Activated T-cell treated with anti-CD3 and anti-CD28 coated beads, Interleukin-2, amount 50 U/mL, for 72 hours (primary cell): Measurements from ENCODE around the gene RABEP1. TPM values are rescaled to one million over a fixed set of nuclear protein-coding genes. Genes with fewer than 3 reads are reported as not detected.
A peak's percentile ranks its signal among the peaks of the same experiment; 100 is the strongest.

Source experiments
- ATAC-seq, 2 donors: fragments of 150-1000 bp; cut with Tn5 transposase; replicated peaks in 1 of 2; 2 replicates each; pipeline ENCODE4 v1.10.0; 2021; ENCODE audit warnings: moderate library complexity in 2 of 2, mild to moderate bottlenecking in 1 of 2
- DNase-seq, 2 donors: peaks; one replicate each; pipeline ENCODE4 v3.0.0; 2021 to 2022; ENCODE audit warnings: mixed read lengths in 1 of 2
- H3K27ac Mint-ChIP-seq: one replicate; pipeline ENCODE4 v1.8.0; 2022; ENCODE audit warnings: mild to moderate bottlenecking, moderate library complexity, mixed read lengths
- H3K27me3 Mint-ChIP-seq: one replicate; pipeline ENCODE4 v1.8.0; 2022; ENCODE audit warnings: low read depth, mixed read lengths
- H3K36me3 Mint-ChIP-seq, 2 donors: one replicate each; pipeline ENCODE4 v1.8.0; 2022; ENCODE audit warnings: mixed read lengths in 2 of 2, mild to moderate bottlenecking in 1 of 2; ENCODE audit not compliant: insufficient read depth in 2 of 2
- H3K4me1 Mint-ChIP-seq: one replicate; pipeline ENCODE4 v1.8.0; 2022; ENCODE audit warnings: low read depth, mixed read lengths
- H3K4me3 Mint-ChIP-seq, 2 donors: one replicate each; pipeline ENCODE4 v1.8.0; 2022; ENCODE audit warnings: mild to moderate bottlenecking in 2 of 2, mixed read lengths in 2 of 2, moderate library complexity in 2 of 2
- H3K9me3 Mint-ChIP-seq, 2 donors: one replicate each; pipeline ENCODE4 v1.8.0; 2022; ENCODE audit warnings: mixed read lengths in 2 of 2
- total RNA-seq, 2 donors: library from RNA; stranded (reverse); gene quantifications; one replicate each; pipeline ENCODE4 v1.2.3, GENCODE V29; 2022

RABEP1 gene
- total RNA-seq, 2 donors from 2014 or later = 39.1 to 43.2 TPM

DNA sequence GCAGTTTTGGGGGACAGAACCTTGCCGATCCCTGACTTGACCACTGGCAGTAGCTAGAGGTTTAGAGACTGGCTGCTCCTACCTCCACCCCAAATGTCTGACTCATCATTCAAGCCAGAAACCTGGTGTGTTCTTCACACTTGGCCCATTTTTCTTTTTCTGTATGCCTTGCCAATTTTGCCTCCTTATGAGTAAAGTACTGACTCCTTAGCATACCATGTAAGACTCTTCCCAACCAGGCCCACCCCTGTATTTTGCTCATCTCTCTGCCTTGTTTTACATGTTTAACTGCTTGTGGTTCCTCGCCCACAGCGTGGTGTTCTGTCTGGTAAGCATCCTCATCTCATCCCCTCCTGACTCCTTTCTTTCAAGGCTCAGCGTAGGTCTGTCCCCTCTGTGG lies 99.5 kb downstream of the RABEP1 start:
- peak overlapping the region; percentile 3 for H3K27ac Mint-ChIP-seq
- H3K4me3 Mint-ChIP-seq = no peak overlapping the region
- DNase-seq (no peak), ATAC-seq (peak; percentile 26 to 29)
- H3K9me3 Mint-ChIP-seq = no peaks in the 10 kb centered on the region
- peaks cover 6 to 43% of the 10 kb centered on the region in 2 donors for H3K36me3 Mint-ChIP-seq
- H3K27me3 Mint-ChIP-seq = no peaks in the 10 kb centered on the region
- H3K4me1 Mint-ChIP-seq = peaks cover 10% of the 10 kb centered on the region

DNA sequence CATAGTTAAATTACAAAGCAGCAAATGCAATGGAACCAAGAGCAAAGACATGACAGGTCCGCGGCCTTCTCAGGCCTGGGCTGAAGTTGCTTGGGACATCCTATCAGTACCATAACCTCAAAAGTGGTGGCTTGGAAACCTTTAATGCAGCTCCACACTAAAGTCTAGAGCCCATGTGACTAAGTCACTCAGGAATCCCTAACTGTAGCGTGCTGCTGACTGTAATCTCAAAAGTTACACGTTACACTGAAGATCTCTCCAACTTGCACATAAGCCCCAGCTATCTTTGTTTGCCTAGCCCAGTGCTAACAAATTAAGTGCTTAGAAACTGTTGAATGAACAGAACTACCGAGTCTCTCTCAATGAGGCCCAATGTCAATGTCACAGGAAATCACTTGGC lies 109.6 kb downstream of the RABEP1 start:
- peaks cover 15 to 47% of the 10 kb centered on the region in 2 donors for H3K36me3 Mint-ChIP-seq
- H3K4me1 Mint-ChIP-seq = no peaks in the 10 kb centered on the region
- H3K27ac Mint-ChIP-seq = no peak overlapping the region
- no peak for ATAC-seq
- no peaks in the 10 kb centered on the region for H3K9me3 Mint-ChIP-seq
- no peak for DNase-seq
- H3K27me3 Mint-ChIP-seq = no peaks in the 10 kb centered on the region
- H3K4me3 Mint-ChIP-seq = no peak overlapping the region

DNA sequence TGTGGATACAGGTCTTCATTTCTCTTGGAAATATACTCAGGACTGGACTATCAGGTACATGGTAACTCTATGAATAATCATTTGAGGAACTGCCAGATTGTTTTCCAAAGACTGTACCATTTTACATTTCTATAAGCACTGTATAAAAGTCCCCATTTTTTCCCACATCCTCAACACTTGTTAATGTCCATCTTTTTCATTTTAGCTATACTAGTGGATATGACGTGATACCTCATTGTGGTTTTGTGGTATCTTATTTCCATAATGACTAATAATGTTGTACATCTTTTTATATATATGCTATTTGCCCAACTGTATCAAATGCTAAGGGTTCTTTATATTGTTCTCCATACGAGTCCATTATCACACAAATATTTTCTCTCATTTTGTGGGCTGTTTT lies 114.5 kb downstream of the RABEP1 start:
- Mint-ChIP-seq H3K36me3 (peaks cover 18 to 47% of the 10 kb centered on the region in 2 donors), H3K9me3 (no peaks in the 10 kb centered on the region), H3K27ac (peak overlapping the region; percentile 31), H3K4me1 (no peaks in the 10 kb centered on the region), H3K4me3 (no peak overlapping the region), H3K27me3 (no peaks in the 10 kb centered on the region)
- no peak for DNase-seq
- peak; percentile 39 to 53 for ATAC-seq

DNA sequence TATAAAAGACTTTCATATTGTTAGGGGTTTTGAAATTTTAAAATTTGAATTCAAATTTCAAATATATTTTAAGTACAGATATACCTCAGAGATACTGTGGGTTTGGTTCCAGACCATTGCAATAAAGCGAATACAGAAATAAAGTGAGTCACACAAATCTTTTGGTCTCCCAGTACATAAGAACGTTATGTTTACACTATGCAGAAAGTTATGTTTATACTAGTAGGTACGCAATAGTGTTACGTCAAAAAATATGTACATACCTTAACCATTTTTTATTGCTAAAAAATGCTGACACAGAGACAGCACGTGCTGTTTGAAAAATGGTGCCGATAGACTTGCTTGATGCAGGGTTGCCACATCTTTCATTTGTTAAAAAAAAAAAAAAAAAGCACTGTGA lies 117.7 kb downstream of the RABEP1 start:
- no peak overlapping the region for H3K27ac Mint-ChIP-seq
- no peak overlapping the region for H3K4me3 Mint-ChIP-seq
- H3K36me3 Mint-ChIP-seq = peaks cover 13 to 50% of the 10 kb centered on the region in 2 donors
- no peaks in the 10 kb centered on the region for H3K27me3 Mint-ChIP-seq
- H3K9me3 Mint-ChIP-seq = no peaks in the 10 kb centered on the region
- DNase-seq (no peak), ATAC-seq (no peak)
- no peaks in the 10 kb centered on the region for H3K4me1 Mint-ChIP-seq

DNA sequence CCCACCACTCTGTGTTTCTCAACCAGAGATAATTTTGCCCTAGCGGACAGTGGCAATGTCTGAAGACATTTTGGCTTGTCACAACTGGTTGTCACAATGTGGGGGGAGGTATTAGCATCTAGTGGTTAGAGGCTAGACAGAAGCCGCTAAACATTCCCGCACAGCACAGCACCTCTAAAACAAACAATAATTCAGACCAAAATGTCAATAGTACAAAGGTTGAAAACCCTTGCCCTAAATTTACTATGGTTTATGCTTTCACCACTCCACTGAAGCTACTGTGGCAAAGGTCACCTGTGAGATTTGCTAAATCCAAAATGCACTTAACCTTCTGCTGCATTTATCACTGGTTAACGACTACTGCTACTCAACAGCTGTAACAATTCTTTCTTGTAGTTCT lies 123.3 kb downstream of the RABEP1 start:
- Mint-ChIP-seq H3K27me3 (no peaks in the 10 kb centered on the region), H3K9me3 (no peaks in the 10 kb centered on the region), H3K4me3 (no peak overlapping the region), H3K36me3 (peaks cover 12 to 27% of the 10 kb centered on the region in 2 donors), H3K27ac (no peak overlapping the region), H3K4me1 (peaks cover 8% of the 10 kb centered on the region)
- DNase-seq (no peak), ATAC-seq (no peak)

DNA sequence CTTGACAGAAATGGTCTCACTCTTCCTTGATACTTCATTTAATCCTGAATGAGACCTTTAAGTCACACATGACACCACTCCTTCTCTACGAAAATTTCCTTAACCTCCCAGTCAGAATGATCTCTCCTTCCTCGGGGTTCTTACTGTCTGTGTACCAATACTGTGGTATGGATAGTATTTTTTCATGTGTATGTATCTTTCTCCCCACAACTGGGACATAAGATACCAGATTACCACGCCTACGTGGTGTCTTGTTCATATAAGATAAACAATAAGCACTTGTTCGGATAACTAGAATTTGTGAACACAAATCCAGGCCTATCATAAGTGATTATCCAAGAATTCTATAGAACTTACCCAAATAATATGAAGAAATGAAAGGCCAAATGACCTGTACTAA lies 126.1 kb downstream of the RABEP1 start:
- no peaks in the 10 kb centered on the region for H3K27me3 Mint-ChIP-seq
- peaks cover 31% of the 10 kb centered on the region for H3K4me1 Mint-ChIP-seq
- ATAC-seq (no peak), DNase-seq (no peak)
- peak overlapping the region; percentile 10 for H3K27ac Mint-ChIP-seq
- no peaks in the 10 kb centered on the region for H3K9me3 Mint-ChIP-seq
- H3K4me3 Mint-ChIP-seq = no peak overlapping the region
- peaks cover 21 to 43% of the 10 kb centered on the region in 2 donors for H3K36me3 Mint-ChIP-seq

DNA sequence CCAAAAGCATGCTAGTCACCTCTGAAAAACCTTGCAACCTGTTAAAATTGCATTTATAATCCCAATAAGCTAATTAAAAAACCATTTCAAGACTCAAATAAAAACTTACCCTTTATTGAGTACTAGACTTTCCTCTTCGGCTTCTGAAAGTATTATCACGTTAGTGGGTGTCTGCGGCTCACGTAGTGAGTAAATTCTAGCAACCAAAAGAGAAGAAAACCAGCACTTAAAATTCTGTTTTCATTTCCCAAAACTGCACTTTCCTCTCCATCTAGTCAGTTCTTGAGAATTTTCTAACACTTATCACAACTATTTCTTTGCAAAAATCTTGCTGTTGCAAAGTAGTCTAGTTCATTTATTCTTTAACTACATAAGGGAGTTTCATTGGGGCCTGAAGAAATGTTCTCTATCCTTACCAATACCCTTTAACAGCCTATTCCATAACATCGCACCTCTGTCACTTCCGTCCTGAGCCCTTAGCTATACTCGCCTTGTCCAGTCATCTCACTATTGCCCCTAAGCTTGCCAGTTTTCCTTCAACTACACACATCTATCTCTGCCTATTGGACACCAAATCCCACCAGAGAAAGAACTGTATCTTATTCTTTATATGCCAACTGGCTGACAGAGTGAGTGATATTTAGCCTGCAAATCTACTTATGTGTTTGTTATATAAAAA lies 128.6 kb downstream of the RABEP1 start:
- peak; percentile 29 to 68 for ATAC-seq
- no peak for DNase-seq
- Mint-ChIP-seq H3K9me3 (no peaks in the 10 kb centered on the region), H3K4me3 (peak overlapping the region; percentile 0 to 83), H3K4me1 (peaks cover 47% of the 10 kb centered on the region), H3K36me3 (peaks cover 28 to 43% of the 10 kb centered on the region in 2 donors), H3K27ac (peak overlapping the region; percentile 11), H3K27me3 (no peaks in the 10 kb centered on the region)

DNA sequence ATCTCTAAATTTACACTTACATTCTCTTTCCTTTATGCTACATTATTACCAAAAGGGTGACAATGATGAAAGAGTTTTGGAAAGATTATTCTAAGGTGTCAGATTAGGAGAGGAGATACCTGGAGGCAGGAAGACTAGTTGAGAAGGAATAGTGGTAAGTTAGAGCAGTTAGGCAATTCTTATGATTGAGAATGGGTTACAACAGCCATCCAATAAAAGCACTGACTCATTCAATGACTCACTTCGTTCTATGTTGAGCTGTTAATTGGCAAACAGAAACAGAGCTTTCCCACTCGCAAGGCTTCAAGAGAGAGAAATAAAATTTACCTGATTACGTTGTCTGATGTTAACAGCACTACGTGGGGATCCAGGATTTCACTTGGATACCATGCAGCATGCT lies 131.6 kb downstream of the RABEP1 start:
- Mint-ChIP-seq H3K27ac (peak overlapping the region; percentile 95), H3K9me3 (no peaks in the 10 kb centered on the region), H3K4me3 (peak overlapping the region; percentile 14 to 53), H3K27me3 (no peaks in the 10 kb centered on the region), H3K4me1 (peaks cover 72% of the 10 kb centered on the region), H3K36me3 (peaks cover 27 to 50% of the 10 kb centered on the region in 2 donors)
- ATAC-seq (peak; percentile 86 to 88), DNase-seq (no peak)

DNA sequence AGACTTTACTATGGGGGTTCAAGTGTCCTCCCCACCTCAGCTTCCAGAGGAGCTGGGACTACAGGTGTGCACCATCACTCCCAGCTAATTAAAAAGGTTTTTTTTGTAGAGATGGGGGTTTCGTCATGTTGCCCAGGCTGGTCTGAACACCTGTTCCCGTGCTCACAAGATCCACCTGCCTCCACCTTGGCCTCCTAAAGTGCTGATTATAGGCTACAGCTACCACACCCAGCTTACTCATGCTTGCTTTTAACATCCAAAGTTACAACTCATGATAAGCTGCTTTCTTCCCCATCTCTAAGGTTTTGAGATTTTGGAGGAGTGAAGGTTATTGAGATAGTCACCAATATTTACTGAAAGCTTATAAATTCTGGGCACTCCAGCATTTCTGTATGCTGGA lies 134.8 kb downstream of the RABEP1 start:
- Mint-ChIP-seq H3K27me3 (no peaks in the 10 kb centered on the region), H3K4me1 (peaks cover 74% of the 10 kb centered on the region), H3K27ac (no peak overlapping the region), H3K9me3 (no peaks in the 10 kb centered on the region), H3K36me3 (peaks cover 23 to 36% of the 10 kb centered on the region in 2 donors), H3K4me3 (peak overlapping the region; percentile 64 to 71)
- DNase-seq = no peak
- no peak for ATAC-seq

DNA sequence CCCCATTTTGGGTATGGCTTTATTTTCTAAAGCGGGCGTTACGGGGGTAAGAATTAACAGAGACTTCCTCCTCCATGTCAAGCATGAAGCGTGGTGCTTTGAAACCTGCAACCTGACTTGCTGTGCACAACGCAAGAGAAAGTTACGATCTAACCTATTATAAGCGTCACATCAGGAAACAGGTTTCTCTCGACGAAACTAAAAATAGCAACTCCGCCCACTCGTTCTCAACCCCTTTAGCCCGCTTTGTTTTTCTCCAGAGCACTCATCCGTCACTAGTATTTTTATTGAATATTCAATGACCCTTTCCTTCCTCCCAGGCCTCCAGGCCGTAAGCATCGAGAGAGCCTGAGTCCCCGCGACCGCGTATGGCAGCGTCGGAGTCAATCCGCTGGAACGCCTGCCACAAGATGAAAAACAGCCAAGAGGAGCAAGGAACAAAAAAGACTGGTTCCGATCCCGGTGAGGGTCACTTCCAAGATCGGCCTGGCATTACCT lies 136.8 kb downstream of the RABEP1 start:
- H3K9me3 Mint-ChIP-seq = no peaks in the 10 kb centered on the region
- peaks cover 64% of the 10 kb centered on the region for H3K4me1 Mint-ChIP-seq
- ATAC-seq (peak; percentile 36 to 37), DNase-seq (peak; percentile 66 to 67)
- peak overlapping the region; percentile 96 for H3K27ac Mint-ChIP-seq
- H3K36me3 Mint-ChIP-seq = peaks cover 11 to 23% of the 10 kb centered on the region in 2 donors
- H3K4me3 Mint-ChIP-seq = peak overlapping the region; percentile 96 to 97
- no peaks in the 10 kb centered on the region for H3K27me3 Mint-ChIP-seq

DNA sequence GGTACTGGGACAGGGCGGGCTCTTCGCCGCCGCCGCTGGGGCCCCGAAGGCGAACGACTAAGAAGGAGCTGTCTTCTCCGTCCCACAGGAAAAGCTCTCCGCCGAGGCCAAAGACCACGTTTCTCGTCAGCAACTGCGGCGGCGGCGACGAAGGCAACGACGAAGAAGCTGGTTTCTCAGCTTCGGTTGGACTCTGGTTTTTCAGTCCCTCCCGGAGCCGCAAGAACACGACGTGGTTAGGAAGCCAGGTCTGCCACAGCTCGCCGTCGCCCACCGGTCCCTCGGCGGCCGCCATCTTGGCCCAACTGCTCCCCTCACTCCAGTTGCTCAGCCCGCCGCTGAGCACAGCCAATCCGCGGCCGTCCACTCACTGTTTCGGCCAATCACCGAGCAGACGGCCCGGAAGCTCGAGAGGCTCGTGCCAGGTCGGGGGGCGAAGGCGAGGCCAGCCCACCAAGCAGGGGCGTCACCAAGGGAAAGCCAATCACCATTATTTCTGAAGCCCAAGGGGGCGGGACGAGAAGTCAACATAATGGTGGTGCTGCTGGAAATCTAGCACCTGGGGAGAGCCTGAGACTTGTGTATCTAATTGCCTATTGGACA lies 137.4 kb downstream of the RABEP1 start, which contains the start of gene NUP88:
Gene NUP88 (minus strand): TSS at position 307 of the 603 bp plus-strand sequence. CDS start 12 bp downstream, at position 295.
- ATAC-seq = peak; percentile 93 to 94
- peak; percentile 96 to 98 for DNase-seq
- no peaks in the 10 kb centered on the region for H3K27me3 Mint-ChIP-seq
- H3K4me3 Mint-ChIP-seq = peak within 1 kb of the TSS; percentile 96 to 97
- H3K4me1 Mint-ChIP-seq = peaks cover 59% of the 10 kb centered on the region
- H3K27ac Mint-ChIP-seq = peak within 1 kb of the TSS; percentile 96
- peaks cover 9 to 23% of the 10 kb centered on the region in 2 donors for H3K36me3 Mint-ChIP-seq
- no peaks in the 10 kb centered on the region for H3K9me3 Mint-ChIP-seq

DNA sequence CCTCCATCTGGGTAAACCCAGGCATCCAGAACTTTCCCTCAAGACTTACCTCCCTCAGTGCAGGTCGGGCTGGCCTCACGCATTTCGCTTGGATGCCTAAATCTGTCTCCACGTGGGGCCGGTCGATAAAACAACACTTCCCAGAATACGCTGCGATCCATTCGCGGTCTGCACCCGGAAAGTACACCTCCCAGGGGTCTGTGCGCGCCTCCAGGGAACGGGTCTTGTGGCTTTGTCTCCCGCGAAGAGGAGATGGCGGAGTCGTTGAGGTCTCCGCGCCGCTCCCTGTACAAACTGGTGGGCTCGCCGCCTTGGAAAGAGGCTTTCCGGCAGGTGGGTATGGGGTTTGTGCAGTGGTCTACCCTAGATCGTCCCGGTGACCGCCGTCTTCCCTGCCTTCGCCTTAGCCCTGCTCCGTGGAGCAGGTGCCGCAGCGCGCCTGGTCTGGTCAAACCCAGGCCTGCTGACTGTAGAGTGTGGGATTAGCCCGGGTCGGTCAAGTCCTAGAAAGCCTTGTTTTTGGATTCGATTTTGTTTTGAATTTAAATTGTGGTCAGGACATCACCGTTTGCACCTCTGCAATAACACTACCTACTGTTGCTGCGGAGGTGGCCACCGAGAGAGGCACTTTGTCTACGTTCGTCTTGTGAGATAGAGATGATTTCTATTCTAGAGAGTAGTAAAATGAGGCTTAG lies 138.0 kb downstream of the RABEP1 start, which contains the start of gene RPAIN:
Gene RPAIN (plus strand): TSS at position 224 of the 695 bp plus-strand sequence. CDS start 29 bp downstream, at position 253.
- Mint-ChIP-seq H3K9me3 (no peaks in the 10 kb centered on the region), H3K27me3 (no peaks in the 10 kb centered on the region), H3K27ac (peak within 1 kb of the TSS; percentile 96), H3K4me1 (peaks cover 56% of the 10 kb centered on the region), H3K36me3 (peaks cover 7 to 23% of the 10 kb centered on the region in 2 donors), H3K4me3 (peak within 1 kb of the TSS; percentile 96 to 97)
- ATAC-seq (peak; percentile 66 to 69), DNase-seq (peak; percentile 83 to 85)

DNA sequence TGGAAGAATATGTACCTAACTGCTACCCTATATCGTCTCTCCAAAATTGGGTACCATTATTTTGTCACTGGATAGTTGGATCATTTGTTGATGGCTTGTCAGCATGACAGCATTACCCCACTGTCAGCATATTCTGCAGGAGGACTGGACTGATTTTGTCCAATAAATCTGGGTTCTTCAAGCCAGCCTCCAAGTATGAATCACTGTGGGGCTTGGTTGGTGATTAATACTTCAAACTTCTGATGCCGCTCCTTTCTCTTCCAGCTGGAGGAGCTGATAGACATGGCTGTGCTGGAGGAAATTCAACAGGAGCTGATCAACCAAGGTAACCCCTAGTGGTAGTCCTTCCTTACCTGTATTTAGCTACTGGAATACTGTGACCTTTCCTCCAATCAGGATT lies 140.4 kb downstream of the RABEP1 start:
- no peak for DNase-seq
- H3K4me1 Mint-ChIP-seq = peaks cover 41% of the 10 kb centered on the region
- H3K4me3 Mint-ChIP-seq = peak overlapping the region in 1 of 2 donors; percentile 97
- no peak for ATAC-seq
- H3K27me3 Mint-ChIP-seq = no peaks in the 10 kb centered on the region
- H3K27ac Mint-ChIP-seq = no peak overlapping the region
- no peaks in the 10 kb centered on the region for H3K9me3 Mint-ChIP-seq
- peaks cover 6 to 22% of the 10 kb centered on the region in 2 donors for H3K36me3 Mint-ChIP-seq
